GM12801 (cell line): ENCODE results near the gene SLC25A11.

Experiments used
- TF ChIP-seq, protein P1 (sequence below): IDR thresholded peaks from one replicate; pipeline ENCODE4 v1.5.1; 2011; ENCODE audit warnings: control low read depth; ENCODE audit not compliant: insufficient read length; ENCODE audit errors: extremely low read depth

Gene SLC25A11

DNA sequence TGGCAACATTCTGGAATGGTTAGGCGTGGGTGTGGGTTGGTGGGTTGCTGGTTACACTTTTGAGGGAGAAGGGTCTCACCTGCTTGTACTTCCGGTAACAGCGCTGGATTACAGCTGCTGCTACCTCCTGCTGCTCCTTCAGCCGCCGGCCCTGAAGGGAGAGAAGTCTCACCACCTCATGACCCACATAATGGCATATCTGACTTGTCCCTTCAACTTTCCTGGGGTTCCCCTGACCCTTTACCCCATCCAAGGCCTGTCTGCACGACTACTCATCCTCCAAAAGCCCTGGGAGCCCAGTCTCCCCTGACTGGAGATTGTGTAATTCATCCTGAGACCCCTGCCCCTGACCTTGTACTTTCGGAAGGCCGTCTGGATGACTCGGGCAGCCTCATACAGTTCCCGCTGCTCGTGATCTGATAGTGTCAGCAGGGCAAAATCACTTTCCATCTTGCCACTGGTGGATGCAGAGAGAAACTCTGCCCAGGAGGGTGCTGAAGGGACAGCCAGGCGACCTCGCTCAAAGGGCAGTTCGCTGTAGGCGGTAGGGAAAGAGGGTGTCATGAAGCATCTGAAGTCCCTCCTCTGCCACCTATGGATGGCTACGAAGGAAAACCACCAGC is 29.8 kb upstream of the SLC25A11 start:
- TF ChIP-seq, protein P1, sequence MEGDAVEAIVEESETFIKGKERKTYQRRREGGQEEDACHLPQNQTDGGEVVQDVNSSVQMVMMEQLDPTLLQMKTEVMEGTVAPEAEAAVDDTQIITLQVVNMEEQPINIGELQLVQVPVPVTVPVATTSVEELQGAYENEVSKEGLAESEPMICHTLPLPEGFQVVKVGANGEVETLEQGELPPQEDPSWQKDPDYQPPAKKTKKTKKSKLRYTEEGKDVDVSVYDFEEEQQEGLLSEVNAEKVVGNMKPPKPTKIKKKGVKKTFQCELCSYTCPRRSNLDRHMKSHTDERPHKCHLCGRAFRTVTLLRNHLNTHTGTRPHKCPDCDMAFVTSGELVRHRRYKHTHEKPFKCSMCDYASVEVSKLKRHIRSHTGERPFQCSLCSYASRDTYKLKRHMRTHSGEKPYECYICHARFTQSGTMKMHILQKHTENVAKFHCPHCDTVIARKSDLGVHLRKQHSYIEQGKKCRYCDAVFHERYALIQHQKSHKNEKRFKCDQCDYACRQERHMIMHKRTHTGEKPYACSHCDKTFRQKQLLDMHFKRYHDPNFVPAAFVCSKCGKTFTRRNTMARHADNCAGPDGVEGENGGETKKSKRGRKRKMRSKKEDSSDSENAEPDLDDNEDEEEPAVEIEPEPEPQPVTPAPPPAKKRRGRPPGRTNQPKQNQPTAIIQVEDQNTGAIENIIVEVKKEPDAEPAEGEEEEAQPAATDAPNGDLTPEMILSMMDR, result no peak

DNA sequence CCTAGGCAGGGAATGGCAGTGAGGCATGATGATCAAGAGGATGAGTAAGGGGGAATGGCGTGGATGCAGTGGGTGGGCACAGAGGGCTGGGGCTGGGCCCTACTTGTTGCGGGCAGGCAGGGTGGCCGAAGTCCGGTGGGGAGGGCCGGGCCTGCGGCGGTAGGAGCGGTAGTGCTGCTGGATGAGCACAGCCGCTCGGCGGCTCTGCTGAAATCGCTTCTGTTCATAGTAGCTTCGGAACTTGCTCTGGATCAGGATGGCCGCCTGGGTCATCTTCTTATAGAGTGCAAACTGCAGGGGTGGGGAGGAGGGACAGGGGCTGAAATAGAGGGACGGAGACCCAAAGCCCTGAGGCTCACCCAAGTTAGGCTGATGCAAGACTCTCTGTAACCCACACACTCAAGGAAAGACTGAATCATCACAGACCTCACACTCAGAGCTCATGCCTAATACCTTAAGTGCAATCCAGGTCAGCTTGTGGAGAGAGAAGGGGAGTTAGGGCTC is 29.3 kb upstream of the SLC25A11 start:
- TF ChIP-seq, protein P1, result no peak

DNA sequence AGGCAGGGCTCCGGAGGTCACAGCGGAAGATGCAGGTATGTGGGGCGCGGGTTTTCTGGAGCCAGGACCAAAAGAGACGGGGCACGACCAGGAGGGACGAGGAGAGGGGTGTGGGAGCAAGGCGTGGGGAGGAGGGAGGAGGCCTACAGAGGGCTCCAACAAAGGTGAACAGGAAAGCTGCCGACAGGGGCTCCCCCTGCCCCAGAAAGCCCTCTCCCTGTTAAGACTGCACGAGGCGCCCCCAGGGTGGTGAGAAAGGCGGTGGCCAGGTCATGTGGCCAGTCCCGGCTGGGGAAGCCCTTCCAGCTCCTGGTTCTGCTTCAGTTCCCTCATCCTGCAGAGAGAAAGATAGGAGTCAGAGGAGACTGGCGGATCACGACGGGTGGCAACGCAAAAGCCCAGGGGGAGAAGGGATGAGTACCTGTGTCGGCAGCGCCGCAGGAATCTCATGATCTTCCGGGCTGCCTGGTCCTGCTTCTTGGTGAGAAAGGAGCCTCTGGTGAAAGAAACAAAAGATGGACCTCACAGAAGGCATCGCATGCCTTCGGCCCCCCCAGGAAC is 28.7 kb upstream of the SLC25A11 start:
- TF ChIP-seq, protein P1, result no peak

DNA sequence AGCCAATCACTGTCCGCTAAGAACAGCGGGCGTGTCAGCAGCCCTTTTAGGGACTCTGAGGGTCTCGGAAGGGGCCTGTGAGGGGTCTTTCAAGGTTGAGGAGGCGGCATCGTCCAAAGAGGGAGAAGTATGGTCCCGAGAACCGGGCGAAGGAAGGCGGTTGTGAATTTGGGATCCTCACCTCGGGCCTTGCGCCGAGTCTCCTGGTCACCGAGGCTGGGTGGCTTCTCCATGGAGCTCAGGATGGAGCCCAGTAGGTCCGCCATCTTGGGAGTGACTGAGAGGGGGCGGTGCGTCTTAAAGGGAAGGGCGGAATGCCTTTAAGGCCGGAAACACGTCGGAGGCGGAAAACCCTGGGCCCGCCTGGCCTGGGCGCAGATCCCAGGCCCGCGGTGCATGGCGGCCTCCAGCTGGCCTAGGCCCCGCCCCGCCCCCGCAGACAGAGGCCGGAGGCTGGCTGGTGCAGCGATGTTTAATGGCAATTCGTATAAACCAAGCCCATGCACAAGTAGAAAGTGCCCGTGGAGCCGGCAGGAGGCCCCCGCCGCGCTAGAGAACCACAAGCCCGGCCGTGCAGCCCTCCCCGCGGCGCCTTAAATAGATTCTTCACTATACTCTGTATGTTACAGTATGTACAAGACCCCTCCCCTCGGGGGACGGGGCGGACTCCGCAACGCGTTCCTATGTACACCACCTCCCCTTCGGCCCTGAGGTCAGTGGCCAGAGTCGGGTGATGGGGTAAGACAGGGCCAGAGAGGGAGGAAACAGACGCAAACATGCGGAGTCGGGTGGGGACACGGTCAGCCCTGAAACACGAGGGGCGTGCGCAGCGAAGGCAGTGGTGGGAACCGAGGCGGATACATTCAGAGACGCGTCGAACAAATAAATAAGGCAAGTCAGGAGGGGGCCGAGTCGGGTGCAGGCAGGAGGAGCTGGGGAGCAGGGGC is 28.0 kb upstream of the SLC25A11 start, which contains the start of gene SPAG7:
Gene SPAG7 (minus strand): TSS at position 279 of the 947 bp plus-strand sequence. CDS start 13 bp downstream, at position 266.
- TF ChIP-seq, protein P1, result no peak

DNA sequence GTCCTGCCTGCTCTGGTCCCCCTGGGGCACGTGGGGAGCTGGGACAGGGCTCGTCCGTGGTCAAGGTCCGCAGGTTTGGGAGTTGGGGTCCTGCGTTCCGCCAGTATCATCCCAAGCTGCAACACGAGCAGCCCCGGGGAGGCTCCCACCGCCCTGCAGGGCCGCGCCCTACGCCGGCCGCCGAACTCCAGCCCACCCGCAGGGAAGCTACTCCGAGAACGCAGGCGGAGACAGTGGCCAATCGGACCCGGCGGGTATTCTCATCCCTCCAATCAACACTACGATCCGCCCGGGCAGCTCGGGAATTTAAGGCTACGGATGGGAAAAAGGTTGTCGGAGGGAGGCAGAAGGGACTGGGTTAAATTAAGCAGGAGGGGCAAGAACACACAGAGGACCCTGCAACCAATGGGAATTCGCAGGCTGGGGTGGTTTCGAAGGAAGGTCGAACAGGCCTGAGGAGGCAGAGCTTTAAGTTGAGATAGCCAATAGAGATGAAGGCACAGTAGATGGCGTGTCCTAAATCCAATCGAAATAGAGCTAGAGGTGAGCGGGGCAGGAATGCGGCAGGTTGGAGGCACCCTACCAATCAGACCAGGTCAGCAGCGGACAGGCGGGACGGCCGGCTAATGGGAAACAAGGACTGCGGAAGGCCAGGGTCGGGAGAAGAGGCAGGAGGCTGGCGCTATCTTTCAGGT is 27.1 kb upstream of the SLC25A11 start:
- TF ChIP-seq, protein P1, result no peak

DNA sequence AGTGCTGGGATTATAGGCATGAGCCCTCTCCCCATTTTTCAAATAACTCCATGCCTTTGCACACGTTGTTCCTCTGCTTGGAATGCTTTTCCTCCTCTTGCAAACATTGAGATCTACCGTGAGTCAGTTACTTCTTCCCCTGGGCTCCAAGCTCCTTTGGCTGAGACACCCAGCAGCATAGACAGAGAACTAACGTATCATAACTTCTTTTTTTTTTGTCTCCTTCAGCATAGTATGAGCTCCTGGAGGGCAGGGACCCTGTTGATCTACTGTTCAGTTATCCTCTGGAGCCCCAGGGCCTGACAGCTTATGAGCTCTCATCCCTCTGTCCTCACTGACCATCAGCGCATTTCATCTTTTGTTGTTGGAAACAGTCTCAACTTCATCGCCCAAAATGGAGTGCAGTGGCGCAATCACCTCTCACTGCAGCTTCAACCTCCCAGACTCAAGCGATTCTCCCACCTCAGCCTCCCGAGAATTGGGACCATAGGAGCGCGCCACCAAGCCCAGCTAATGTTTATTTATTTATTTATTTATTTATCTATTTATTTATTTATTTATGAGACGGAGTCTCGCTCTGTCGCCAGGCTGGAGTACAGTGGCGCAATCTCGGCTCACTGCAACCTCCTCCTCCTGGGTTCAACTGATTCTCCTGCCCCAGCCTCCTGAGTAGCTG is 25.6 kb upstream of the SLC25A11 start:
- TF ChIP-seq, protein P1, result no peak
